HG02763 (cell line): ENCODE measurements around the gene GNA14.
"Not testable (repeated sequence)": the region's sequence is repeated elsewhere in the genome, so short reads cannot be mapped to it uniquely, and the experiment has no call there.

Experiments
- ATAC-seq: cut with Tn5 transposase; IDR thresholded peaks from one replicate; pipeline ENCODE4 v1.9.1; 2021; ENCODE audit warnings: mild to moderate bottlenecking, moderate library complexity; ENCODE audit not compliant: unreplicated experiment

GNA14 gene

DNA sequence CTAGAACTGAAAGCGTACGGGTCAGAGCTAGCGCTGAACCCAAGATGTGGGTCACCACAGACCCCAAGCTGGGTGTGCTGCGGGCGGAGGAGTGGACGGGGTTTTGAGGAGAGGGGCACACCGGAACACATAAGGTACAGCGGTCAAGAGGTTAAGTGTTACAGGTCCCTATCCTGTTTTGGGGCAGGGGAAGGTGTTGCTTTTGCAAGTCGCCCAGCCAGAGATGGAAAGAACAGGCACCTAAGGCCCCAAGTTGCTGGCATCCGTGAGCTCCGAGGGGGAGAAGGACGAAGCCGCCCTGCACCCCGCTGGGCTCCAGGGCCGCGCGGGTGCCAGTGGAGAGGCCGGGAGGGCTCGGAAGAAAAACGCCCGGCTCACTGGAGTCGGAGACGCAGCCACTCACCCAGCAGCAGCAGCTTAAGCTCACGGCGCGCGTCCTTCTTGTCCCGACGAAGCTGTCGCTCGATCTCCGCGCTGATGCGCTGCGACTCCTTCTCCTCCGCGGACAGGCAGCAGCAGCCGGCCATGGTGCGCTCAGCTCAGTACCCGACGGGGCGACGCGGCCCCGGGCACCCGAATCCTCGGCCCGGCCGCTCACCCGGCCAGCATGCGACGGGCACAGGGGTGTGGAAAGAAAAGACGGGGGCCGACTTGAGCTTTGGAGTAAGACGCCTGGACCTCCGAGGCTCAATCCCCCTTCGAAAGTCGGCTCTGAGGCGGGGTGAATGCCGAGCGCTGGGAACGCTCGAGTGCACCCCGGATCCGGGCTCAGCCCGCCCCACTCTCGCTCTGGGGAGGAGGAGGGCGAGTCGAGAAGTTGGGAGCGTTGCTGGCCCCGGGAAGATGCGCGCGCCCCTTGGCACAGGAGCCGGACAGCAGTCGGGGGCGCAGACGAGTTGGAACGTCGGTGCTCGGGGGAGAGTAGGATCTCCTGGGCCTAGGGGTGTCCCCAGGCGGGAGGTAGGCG, 572 bp downstream of the GNA14 start:
- no peak for ATAC-seq

GRCh38 chr9:77643871-77644270, 4.3 kb downstream of the GNA14 start:
- ATAC-seq = no peak

DNA sequence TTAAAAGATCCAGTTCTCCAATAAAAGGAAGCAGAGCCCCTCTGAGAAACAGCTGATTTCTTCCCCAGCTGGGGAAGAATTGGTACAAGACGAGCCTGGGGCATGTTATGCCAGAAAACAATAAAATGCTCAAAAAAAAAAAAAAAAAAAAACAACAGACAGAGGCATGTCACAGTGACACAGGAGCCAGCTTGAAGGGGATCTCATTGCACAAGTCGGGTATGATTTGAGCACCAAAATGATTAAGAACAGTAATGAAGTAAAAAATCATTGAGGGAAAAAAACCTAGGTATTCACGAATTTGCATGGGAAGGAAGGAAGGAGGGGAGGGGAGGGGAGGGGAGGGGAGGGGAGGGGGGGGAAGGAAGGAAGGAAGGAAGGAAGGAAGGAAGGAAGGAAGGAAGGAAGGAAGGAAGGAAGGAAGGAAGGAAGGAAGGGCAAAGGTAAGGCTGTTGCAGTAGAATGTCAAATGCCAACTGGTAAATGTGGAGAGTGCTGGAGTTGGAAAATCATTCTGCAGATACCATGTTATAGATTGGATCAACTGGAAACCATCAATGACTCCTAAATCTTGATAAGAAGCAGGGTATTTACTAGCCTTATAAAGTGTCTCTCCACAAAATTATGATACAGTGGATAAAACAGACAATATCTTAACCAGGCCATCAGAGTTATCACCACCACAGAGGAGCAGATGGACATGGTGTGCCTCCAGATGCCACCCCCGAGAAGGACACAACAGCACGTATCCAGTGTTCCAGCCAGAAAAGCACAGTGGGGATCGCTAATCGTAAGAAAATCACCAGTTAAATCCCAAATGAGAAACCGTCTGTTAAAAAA, 7.2 kb downstream of the GNA14 start:
- ATAC-seq = no peak

DNA sequence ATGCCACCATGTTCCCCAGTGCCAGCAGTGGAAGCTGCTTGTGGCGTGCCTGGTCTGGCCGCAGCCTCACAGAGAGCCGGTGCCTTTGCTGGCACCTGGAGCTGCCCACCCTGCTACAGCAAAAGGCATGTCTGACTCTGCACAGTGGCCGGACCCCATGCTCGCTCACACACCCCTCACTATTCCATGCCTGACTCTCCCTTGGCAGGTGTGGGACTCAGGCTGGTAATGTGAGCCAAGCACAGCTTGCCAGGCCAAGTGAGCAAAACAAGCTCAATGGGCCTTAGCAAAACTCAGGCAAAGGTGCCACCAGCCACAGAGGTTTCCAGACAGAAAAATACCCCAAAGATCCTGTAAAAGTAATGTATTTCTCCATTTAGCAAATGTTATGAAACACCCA, 15.5 kb downstream of the GNA14 start:
- no peak for ATAC-seq

GRCh38 chr9:77628864-77629263, 19.3 kb downstream of the GNA14 start:
- ATAC-seq = not testable (repeated sequence)

GRCh38 chr9:77616191-77616590, 31.9 kb downstream of the GNA14 start:
- ATAC-seq = no peak

DNA sequence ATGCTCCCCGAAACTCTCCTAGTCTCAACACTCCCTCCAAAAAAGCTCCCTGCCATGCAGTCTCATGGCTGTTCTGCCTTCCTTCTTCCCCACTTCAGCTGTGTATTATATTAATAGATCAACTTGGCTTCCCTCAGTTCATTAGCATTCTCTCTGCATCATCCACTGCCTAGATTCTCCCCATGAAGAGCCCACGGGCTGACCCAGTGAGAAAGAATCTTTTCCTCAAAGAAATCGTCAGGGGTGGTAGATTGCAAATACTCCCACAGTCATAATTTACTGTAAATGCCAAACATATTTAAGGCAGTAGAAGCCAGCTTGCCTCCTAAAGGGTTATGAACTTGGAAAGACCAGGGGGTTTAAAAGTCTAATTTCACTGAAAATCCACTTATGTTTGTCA, 33.5 kb downstream of the GNA14 start:
- ATAC-seq = no peak

DNA sequence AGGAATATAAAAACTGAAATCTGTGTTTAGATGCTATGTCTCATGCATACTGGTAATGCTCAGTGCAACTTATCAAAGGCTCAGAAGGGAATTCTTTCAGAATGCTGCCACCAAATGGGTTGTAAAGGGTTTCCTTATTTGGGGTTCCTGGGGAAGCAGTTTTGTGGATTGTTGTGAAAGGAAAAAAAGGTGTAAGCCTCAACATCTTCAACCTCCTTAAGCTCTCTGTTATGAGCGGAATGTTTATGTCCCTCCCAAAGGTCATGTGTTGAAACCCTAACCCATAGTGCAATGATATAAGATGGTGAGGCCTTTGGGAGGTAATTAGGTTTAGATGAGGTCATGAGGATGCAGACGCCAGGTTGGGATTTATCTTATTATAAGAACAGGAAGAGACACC, 41.6 kb downstream of the GNA14 start:
- ATAC-seq = no peak

DNA sequence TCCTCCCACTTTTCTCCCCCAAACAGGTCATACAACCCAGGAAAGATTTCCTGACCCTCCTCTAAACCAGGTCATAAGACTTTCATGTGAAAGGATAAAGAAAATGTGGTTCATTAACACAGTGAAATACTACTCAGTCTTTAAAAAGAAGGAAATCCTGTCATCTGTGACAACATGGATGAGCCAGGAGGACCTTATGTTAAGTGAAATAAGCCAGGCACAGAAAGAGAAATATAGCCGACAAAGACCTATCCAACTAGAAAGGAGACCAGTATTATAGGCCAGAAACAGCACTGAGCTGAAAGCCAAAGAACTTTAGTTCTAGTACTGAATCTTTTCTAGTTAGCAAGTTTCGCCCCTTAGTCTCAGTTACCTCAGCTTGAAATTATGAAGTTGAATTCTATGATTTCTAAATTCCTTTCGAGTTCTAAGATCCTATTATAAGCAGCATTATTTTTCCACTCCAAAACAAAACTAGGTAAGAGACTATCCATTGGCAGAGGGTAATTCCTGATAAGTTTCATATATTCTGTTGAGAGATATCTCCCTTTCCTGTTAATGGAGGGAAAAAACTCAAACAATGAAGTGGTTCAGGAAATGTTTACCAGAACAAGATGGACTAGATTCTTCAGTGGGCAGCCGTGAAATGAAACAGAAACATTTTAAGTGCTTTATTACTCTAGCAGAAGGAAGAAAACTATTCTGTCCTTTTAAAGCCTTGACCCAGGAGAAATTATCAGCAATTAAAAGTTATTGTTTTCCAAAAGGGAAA, 42.5 kb downstream of the GNA14 start:
- no peak for ATAC-seq

- no peak for ATAC-seq
These were observed 43.8 kb downstream of the GNA14 start for GRCh38 chr9:77604316-77604715.

GRCh38 chr9:77602852-77603251, 45.3 kb downstream of the GNA14 start:
- ATAC-seq = no peak

GRCh38 chr9:77601476-77602099, 46.5 kb downstream of the GNA14 start:
- no peak for ATAC-seq

DNA sequence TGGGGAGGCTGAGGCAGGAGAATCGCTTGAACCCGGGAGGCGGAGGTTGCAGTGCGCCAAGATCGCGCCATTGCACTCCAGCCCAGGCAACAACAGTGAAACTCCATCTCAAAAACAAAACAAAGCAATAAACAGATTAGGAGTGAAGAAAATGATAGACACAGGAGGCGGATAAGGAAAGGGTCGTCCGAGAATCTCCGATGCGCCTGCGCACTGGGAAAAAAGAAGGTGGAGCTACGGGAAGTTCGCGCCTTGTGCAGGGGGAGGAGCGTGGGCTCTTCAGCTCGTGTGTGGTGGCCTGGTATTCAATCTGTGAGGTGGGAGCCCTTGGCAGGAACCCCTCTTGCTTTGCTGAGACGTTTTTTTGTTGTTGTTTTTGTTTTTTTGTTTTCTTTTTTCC, 47.3 kb downstream of the GNA14 start:
- ATAC-seq = no peak

DNA sequence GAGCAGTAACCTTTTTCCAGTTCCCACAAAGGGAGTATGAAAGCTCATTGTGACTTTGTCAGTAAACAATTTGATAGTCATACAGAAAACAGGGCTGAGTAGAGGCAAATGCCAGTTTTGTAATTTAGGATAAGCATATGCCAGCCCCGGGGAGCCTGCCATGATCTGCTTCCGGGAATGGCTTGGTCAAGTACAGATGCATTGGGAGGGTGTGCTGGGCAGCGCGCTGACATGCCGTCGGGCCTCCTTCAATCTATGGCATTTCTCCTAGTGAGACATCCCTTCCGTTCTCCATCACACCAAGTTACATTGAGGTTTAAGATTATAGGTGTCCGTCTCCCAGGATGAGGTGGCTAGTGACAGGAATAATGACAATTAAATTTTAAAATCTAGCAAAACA, 48.6 kb downstream of the GNA14 start:
- ATAC-seq = no peak

- ATAC-seq = no peak
These were observed 49.1 kb downstream of the GNA14 start for GRCh38 chr9:77598991-77599390.

GRCh38 chr9:77598524-77598923, 49.6 kb downstream of the GNA14 start:
- ATAC-seq = no peak

DNA sequence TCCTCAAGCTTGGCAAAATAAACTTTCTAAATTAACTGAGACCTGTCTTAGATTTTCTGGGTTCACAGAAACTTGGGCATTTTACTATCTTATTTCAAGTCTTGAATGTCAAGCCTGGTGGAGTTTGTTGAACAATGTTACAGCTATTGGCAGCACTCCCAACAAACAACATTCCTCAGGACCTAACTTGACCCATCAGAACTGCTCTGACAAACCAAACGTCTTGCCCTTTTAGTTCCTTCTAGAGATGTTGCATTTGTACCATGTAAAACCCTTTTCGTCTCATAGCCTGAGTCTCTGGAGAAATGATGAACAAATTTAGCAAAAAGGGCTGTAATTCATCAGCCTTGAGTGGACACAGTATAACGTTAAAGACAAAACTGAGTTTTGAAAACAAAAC, 51.1 kb downstream of the GNA14 start:
- ATAC-seq = no peak

- ATAC-seq = no peak
These were observed 52.6 kb downstream of the GNA14 start for GRCh38 chr9:77595426-77596095.

GRCh38 chr9:77594963-77595362, 53.2 kb downstream of the GNA14 start:
- no peak for ATAC-seq

DNA sequence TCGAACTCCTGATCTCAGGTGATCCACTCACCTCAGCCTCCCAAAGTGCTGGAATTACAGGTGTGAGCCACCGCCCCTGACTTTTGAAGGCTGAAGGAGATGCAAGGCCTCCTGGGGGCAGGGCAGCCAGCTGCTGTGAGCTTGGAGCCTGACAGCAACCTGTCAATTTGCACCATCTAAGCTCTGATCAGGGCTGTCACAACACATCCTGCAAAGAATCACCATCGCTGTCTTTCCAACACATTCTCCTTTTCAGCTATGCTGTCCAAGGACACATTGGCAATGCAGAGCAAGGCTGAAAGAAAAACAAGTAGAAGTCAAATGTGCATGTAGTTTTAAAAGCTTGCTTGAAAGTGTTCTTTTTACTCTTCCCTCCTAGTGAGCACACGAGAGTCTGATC, 54.6 kb downstream of the GNA14 start:
- no peak for ATAC-seq
